Immature natural killer cell (primary cell): ENCODE measurements around the gene CACNA2D3. TPM values are rescaled to one million over a fixed set of nuclear protein-coding genes. Genes with fewer than 3 reads are reported as not detected.
"Not testable (repeated sequence)": the region's sequence is repeated elsewhere in the genome, so short reads cannot be mapped to it uniquely, and the experiment has no call there.

Experiments
- DNase-seq, 3 donors: peaks; one replicate each; pipeline ENCODE4 v3.0.0; 2022; ENCODE audit warnings: mixed read lengths in 1 of 3
- H3K27ac Mint-ChIP-seq, 6 donors: one replicate each; pipeline ENCODE4 v1.8.0; 2020; ENCODE audit warnings: mixed read lengths in 6 of 6, mild to moderate bottlenecking in 5 of 6, inconsistent platforms in 4 of 6, moderate library complexity in 3 of 6
- H3K27me3 Mint-ChIP-seq, 3 donors: one replicate each; pipeline ENCODE4 v1.8.0; 2020 to 2021; ENCODE audit warnings: low read depth in 3 of 3, mild to moderate bottlenecking in 3 of 3, mixed read lengths in 3 of 3, moderate library complexity in 3 of 3, inconsistent platforms in 1 of 3
- H3K36me3 Mint-ChIP-seq, 3 donors: one replicate each; pipeline ENCODE4 v1.8.0; 2020; ENCODE audit warnings: mixed read lengths in 3 of 3, inconsistent platforms in 2 of 3, mild to moderate bottlenecking in 2 of 3
- H3K4me1 Mint-ChIP-seq, 2 donors: one replicate each; pipeline ENCODE4 v1.8.0; 2020; ENCODE audit warnings: inconsistent platforms in 2 of 2, mild to moderate bottlenecking in 2 of 2, mixed read lengths in 2 of 2, moderate library complexity in 1 of 2
- H3K4me3 Mint-ChIP-seq, 5 donors: one replicate each; pipeline ENCODE4 v1.8.0; 2020; ENCODE audit warnings: mild to moderate bottlenecking in 5 of 5, mixed read lengths in 5 of 5, inconsistent platforms in 3 of 5, moderate library complexity in 3 of 5
- H3K9me3 Mint-ChIP-seq, 6 donors: one replicate each; pipeline ENCODE4 v1.8.0; 2020; ENCODE audit warnings: mild to moderate bottlenecking in 6 of 6, mixed read lengths in 6 of 6, inconsistent platforms in 4 of 6, moderate library complexity in 3 of 6
- polyA plus RNA-seq, 3 donors: library from polyadenylated mRNA; unstranded; fragments of 300-500 nt; fragmentation: Illumina TruSeq; gene quantifications; one replicate each; pipeline ENCODE4 v1.2.3, GENCODE V29; 2021

The CACNA2D3 gene
- polyA plus RNA-seq, 3 donors from 2014 or later: 0.39 to 4.6 (median 0.77) TPM

DNA sequence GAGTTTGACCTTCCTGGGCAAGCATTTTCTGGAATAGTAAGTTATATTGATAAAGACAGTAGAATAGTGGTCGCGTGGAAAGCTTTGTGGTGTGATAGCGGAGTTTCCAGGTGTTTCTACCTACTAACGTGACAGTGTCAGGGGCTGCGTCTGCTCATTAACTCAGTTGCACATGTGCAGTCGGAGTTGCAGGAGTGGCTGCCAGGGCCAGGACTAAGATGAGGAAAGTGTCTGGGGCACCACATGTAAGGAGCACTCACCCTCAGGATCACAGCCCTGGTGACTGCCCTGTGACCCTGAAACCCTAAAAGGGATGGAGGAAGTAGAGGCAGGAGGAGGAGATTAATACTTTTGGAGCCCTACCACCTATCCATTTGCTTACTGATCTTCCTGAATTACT, 510.5 kb downstream of the CACNA2D3 start:
- peaks cover 0 to 8% (median 0%) of the 10 kb centered on the region in 6 donors for H3K9me3 Mint-ChIP-seq
- H3K27me3 Mint-ChIP-seq: no peaks in the 10 kb centered on the region
- no peaks in the 10 kb centered on the region for H3K4me1 Mint-ChIP-seq
- no peaks in the 10 kb centered on the region for H3K36me3 Mint-ChIP-seq
- H3K4me3 Mint-ChIP-seq: no peak overlapping the region
- no peak for DNase-seq
- no peak overlapping the region for H3K27ac Mint-ChIP-seq

GRCh38 chr3:54633444-54634121, 511.2 kb downstream of the CACNA2D3 start:
- no peak for DNase-seq
- Mint-ChIP-seq H3K4me1 (no peaks in the 10 kb centered on the region), H3K4me3 (no peak overlapping the region), H3K36me3 (no peaks in the 10 kb centered on the region), H3K27me3 (peaks cover 0 to 4% (median 2%) of the 10 kb centered on the region in 3 donors), H3K27ac (no peak overlapping the region), H3K9me3 (peaks cover 0 to 4% (median under 1%) of the 10 kb centered on the region in 6 donors)

- H3K36me3 Mint-ChIP-seq: no peaks in the 10 kb centered on the region
- no peak for DNase-seq
- peaks cover 0 to 7% (median 4%) of the 10 kb centered on the region in 3 donors for H3K27me3 Mint-ChIP-seq
- H3K4me3 Mint-ChIP-seq: no peak overlapping the region
- peaks cover 0 to 6% (median 2%) of the 10 kb centered on the region in 6 donors for H3K9me3 Mint-ChIP-seq
- no peaks in the 10 kb centered on the region for H3K4me1 Mint-ChIP-seq
- no peak overlapping the region for H3K27ac Mint-ChIP-seq
Observed at GRCh38 chr3:54634122-54634469, 511.7 kb downstream of the CACNA2D3 start.

GRCh38 chr3:54639790-54640372, 517.5 kb downstream of the CACNA2D3 start:
- not testable (repeated sequence) for H3K36me3 Mint-ChIP-seq, DNase-seq, H3K27ac Mint-ChIP-seq, H3K27me3 Mint-ChIP-seq, H3K4me3 Mint-ChIP-seq, H3K4me1 Mint-ChIP-seq
- H3K9me3 Mint-ChIP-seq: peaks cover 2 to 20% (median 6%) of the 10 kb centered on the region in 6 donors

DNA sequence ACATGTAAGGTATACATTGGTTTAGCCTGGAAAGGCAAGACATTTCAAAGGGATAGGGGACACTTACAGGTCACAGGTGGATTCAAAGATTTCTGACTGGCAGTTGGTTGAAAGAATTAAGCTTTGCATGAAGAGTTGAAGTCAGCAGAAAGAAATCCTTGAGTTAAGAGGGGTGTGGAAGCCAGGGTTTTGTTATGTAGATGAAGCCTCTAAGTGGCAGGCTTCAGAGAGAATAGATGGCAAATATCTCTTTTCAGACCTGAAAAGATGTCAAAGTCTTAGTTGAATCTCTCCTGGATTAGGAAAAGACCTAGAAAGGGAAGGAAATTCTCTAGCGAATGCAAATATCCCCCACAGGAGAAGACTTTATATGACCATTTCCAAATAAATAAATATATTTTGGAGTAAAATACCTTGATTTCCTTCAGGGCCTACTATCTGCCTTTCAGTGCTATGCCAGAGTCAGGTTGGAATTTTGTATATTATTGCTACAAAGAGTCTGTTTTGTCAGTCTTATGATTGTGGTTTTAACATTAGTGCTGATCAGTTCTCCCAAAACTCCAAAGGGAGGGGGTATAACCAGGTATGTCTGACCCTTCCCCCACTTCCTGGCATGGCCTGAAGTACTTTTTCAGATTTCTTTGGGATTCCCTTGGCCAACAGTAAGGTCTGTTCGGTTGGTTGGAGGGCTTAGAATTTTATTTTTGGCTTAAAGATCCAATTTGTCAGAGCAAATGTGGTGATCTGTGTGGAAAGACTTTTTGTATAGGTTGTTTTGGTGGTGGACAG, 519.1 kb downstream of the CACNA2D3 start:
- Mint-ChIP-seq H3K9me3 (peaks cover 2 to 25% (median 6%) of the 10 kb centered on the region in 6 donors), H3K36me3 (peaks cover 0 to 4% (median 0%) of the 10 kb centered on the region in 3 donors), H3K27me3 (peaks cover 0 to 9% (median 8%) of the 10 kb centered on the region in 3 donors), H3K27ac (no peak overlapping the region), H3K4me1 (no peaks in the 10 kb centered on the region), H3K4me3 (no peak overlapping the region)
- DNase-seq: no peak

DNA sequence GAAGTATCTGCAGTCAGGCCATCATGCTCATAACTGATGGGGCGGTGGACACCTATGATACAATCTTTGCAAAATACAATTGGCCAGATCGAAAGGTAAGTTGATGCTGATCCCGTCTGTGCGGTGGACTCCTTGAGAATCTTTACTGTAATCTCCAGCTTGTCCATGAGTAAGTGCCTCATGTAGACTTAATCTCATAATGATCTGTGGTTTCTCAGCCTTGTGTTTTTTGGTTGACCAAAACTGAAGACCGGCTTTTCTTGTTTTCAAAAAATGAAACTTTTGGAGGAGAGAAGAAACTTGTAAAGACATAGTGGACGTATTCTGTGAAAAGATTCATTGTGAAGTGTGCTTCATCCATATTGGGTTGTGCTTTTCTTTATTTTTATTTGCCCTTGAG, 519.8 kb downstream of the CACNA2D3 start:
- no peak overlapping the region for H3K4me3 Mint-ChIP-seq
- peaks cover 0 to 4% (median 0%) of the 10 kb centered on the region in 3 donors for H3K36me3 Mint-ChIP-seq
- H3K27ac Mint-ChIP-seq: no peak overlapping the region
- no peaks in the 10 kb centered on the region for H3K4me1 Mint-ChIP-seq
- H3K9me3 Mint-ChIP-seq: peaks cover 2 to 25% (median 6%) of the 10 kb centered on the region in 6 donors
- DNase-seq: no peak
- peaks cover 0 to 9% (median 8%) of the 10 kb centered on the region in 3 donors for H3K27me3 Mint-ChIP-seq

DNA sequence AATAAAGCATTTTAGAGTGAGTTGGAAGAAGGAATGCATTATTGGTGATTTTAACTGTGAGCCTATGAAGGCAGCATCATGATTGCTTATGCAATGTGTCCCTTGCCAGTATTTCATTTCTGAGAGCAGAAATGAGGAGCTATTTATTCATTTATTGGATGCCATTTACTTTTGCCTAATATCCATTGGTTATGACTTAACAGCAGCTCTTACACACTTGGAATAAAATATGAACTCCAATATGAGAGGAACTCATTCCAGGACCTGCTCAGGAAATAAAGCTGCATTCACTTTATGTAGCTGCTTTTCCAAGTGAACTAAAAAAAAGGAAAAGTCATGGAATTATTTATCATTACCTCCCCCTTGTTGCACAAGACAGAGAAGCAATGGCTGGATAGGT, 525.4 kb downstream of the CACNA2D3 start:
- peaks cover 4 to 18% (median 11%) of the 10 kb centered on the region in 6 donors for H3K9me3 Mint-ChIP-seq
- H3K27me3 Mint-ChIP-seq: peaks cover 0 to 3% (median 0%) of the 10 kb centered on the region in 3 donors
- DNase-seq: no peak
- H3K4me3 Mint-ChIP-seq: no peak overlapping the region
- H3K27ac Mint-ChIP-seq: no peak overlapping the region
- H3K4me1 Mint-ChIP-seq: no peaks in the 10 kb centered on the region
- peaks cover 0 to 4% (median 0%) of the 10 kb centered on the region in 3 donors for H3K36me3 Mint-ChIP-seq

GRCh38 chr3:54649551-54649950, 527.2 kb downstream of the CACNA2D3 start:
- peaks cover 0 to 3% (median 0%) of the 10 kb centered on the region in 3 donors for H3K27me3 Mint-ChIP-seq
- DNase-seq: no peak
- no peaks in the 10 kb centered on the region for H3K4me1 Mint-ChIP-seq
- H3K36me3 Mint-ChIP-seq: no peaks in the 10 kb centered on the region
- no peak overlapping the region for H3K27ac Mint-ChIP-seq
- peaks cover 4 to 19% (median 14%) of the 10 kb centered on the region in 6 donors for H3K9me3 Mint-ChIP-seq
- no peak overlapping the region for H3K4me3 Mint-ChIP-seq

DNA sequence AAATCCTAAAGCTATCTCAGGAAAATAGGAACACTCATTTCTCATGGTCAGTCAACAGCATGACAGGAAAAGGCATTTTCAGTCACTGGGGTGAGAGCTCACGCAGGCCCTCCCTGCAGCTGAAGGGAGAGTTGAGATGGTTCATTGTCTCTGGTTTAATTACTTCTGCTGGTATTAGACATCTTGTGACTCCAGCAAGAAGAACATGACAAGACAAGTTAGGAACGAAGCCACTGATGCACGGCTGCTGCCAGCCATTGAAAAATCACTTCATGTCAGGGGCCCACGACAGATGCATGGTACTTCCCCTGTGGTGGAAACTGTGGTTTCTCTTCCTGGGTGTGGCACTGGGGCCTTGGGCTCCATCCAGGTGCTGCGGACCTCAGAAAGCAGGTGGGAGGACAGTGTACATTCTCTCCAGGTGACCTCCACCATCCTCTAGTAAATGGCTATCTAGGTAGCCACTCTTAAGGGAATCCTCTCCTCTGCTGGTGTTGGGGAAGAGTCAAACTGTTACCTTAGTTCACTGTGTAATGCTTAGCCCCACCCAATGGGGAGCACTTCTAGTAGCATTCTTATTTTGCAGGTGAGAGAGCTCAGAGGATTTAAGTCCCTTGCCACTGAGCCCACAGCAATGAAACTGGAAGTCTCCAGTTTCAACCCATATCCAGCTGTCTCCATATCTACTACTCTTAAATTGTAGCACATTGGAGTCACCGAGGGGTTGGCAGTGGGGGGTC, 531.3 kb downstream of the CACNA2D3 start:
- no peak overlapping the region for H3K27ac Mint-ChIP-seq
- H3K36me3 Mint-ChIP-seq: no peaks in the 10 kb centered on the region
- H3K27me3 Mint-ChIP-seq: peaks cover 0 to 1% (median 0%) of the 10 kb centered on the region in 3 donors
- no peaks in the 10 kb centered on the region for H3K4me1 Mint-ChIP-seq
- no peak for DNase-seq
- H3K4me3 Mint-ChIP-seq: no peak overlapping the region
- H3K9me3 Mint-ChIP-seq: peaks cover 4 to 22% (median 14%) of the 10 kb centered on the region in 6 donors

- Mint-ChIP-seq H3K27ac (no peak overlapping the region), H3K36me3 (no peaks in the 10 kb centered on the region), H3K27me3 (peaks cover 0 to 1% (median 0%) of the 10 kb centered on the region in 3 donors), H3K4me1 (no peaks in the 10 kb centered on the region), H3K4me3 (no peak overlapping the region), H3K9me3 (peaks cover 4 to 22% (median 15%) of the 10 kb centered on the region in 6 donors)
- DNase-seq: no peak
Observed at GRCh38 chr3:54654776-54655175, 532.4 kb downstream of the CACNA2D3 start.

- no peak for DNase-seq
- H3K4me1 Mint-ChIP-seq: no peaks in the 10 kb centered on the region
- H3K4me3 Mint-ChIP-seq: no peak overlapping the region
Observed at GRCh38 chr3:54659347-54659746, 537.0 kb downstream of the CACNA2D3 start.

GRCh38 chr3:54660714-54661132, 538.4 kb downstream of the CACNA2D3 start:
- DNase-seq: no peak
- H3K27me3 Mint-ChIP-seq: no peaks in the 10 kb centered on the region
- no peaks in the 10 kb centered on the region for H3K4me1 Mint-ChIP-seq
- peaks cover 0 to 3% (median 0%) of the 10 kb centered on the region in 3 donors for H3K36me3 Mint-ChIP-seq
- H3K4me3 Mint-ChIP-seq: no peak overlapping the region
- H3K27ac Mint-ChIP-seq: no peak overlapping the region
- H3K9me3 Mint-ChIP-seq: peaks cover 0 to 13% (median 5%) of the 10 kb centered on the region in 6 donors

More at GRCh38 chr3:54659347-54659746, 537.0 kb downstream of the CACNA2D3 start:
- H3K36me3 Mint-ChIP-seq: peaks cover 0 to 3% (median 0%) of the 10 kb centered on the region in 3 donors
- no peak overlapping the region for H3K27ac Mint-ChIP-seq
- H3K27me3 Mint-ChIP-seq: no peaks in the 10 kb centered on the region
- H3K9me3 Mint-ChIP-seq: peaks cover 0 to 14% (median 6%) of the 10 kb centered on the region in 6 donors

DNA sequence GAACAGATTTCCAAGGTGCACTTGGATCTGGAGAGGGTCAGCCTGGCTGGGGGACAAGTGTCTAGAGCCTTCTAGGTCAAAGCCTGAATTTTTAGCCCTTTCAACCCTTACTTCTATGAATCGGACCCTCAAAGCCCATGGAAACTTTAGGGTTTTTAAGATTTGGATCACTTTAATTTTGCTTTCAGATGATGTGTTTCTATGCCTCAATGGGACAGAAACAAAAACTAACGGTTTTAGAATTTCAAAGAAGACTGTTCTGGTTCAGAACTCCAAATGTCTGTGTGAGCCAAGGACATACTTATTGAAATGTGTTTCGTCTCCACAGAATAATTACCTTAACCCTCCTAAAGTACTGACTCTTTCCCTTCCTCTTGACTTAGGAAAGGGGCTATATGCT, 538.8 kb downstream of the CACNA2D3 start:
- Mint-ChIP-seq H3K27me3 (no peaks in the 10 kb centered on the region), H3K4me1 (no peaks in the 10 kb centered on the region), H3K9me3 (peaks cover 0 to 13% (median 5%) of the 10 kb centered on the region in 6 donors), H3K27ac (no peak overlapping the region), H3K4me3 (no peak overlapping the region), H3K36me3 (peaks cover 0 to 3% (median 0%) of the 10 kb centered on the region in 3 donors)
- no peak for DNase-seq
